IMR-90 (cell line): ENCODE results near the gene USP54. TPM values are rescaled to one million over a fixed set of nuclear protein-coding genes. Genes with fewer than 3 reads are reported as not detected.

Experiments
- ATAC-seq: fragments of 200-7000 bp; cut with Tn5 transposase; 2 replicates; pipeline ENCODE4 v1.9.1; 2020; ENCODE audit warnings: low read depth, mild to moderate bottlenecking, moderate library complexity
- BruUV-seq: library from RNA; stranded (reverse); fragments of 400-500 nt; replicated peaks from 2 replicates; lab custom pipeline; 2021; lab: Mats Ljungman, UMichigan
- CTCF ChIA-PET: fragments of 300-600 bp; formaldehyde crosslinking; extraction: SDS; loops from one replicate; lab custom pipeline; 2021; ENCODE audit warnings: antibody characterized with exemption; lab: Yijun Ruan, JAX
- POLR2A ChIA-PET: fragments of 300-600 bp; sonication (Branson Sonifier 250); formaldehyde crosslinking; loops from one replicate; lab custom pipeline; 2022; ENCODE audit warnings: antibody characterized with exemption; ENCODE audit not compliant: unreplicated experiment; lab: Charles Lee
- DNase-seq: peaks from one replicate; pipeline ENCODE4 v3.0.0; 2013
- H2AFZ ChIP-seq: replicated peaks from 2 replicates; pipeline ENCODE3; 2013; ENCODE audit warnings: low read length, mild to moderate bottlenecking; ENCODE audit not compliant: poor library complexity
- H2AK5ac ChIP-seq: 2 replicates; pipeline ENCODE4 v1.6.1; 2013; ENCODE audit warnings: low read depth, low read length, inconsistent platforms
- H2AK9ac ChIP-seq: replicated peaks from 2 replicates; pipeline ENCODE3; 2013; ENCODE audit warnings: mild to moderate bottlenecking, low read depth, low read length, moderate library complexity; ENCODE audit not compliant: poor library complexity
- H2BK120ac ChIP-seq: 2 replicates; pipeline ENCODE4 v1.6.1; 2013; ENCODE audit warnings: low read depth, low read length, inconsistent platforms
- H2BK15ac ChIP-seq: 3 replicates; pipeline ENCODE4 v1.6.1; 2013; ENCODE audit warnings: low read depth, low read length, inconsistent platforms
- H2BK20ac ChIP-seq: 2 replicates; pipeline ENCODE4 v1.6.1; 2013; ENCODE audit warnings: low read depth, mild to moderate bottlenecking, inconsistent platforms, low read length, moderate library complexity
- H2BK5ac ChIP-seq: 2 replicates; pipeline ENCODE4 v1.6.1; 2013; ENCODE audit warnings: mild to moderate bottlenecking, low read depth, low read length, inconsistent platforms; ENCODE audit not compliant: poor library complexity, severe bottlenecking
- H3K14ac ChIP-seq: replicated peaks from 2 replicates; pipeline ENCODE4 v1.6.1; 2013; ENCODE audit warnings: low read depth, low read length, inconsistent platforms
- H3K18ac ChIP-seq: 2 replicates; pipeline ENCODE4 v1.6.1; 2013; ENCODE audit warnings: low read depth, low read length, control low read depth
- H3K23ac ChIP-seq: 2 replicates; pipeline ENCODE4 v1.6.1; 2013; ENCODE audit warnings: low read depth, low read length, inconsistent platforms
- H3K27ac ChIP-seq: 2 replicates; pipeline ENCODE4 v1.5.1; 2013; ENCODE audit warnings: mild to moderate bottlenecking, control low read depth, low read length; ENCODE audit not compliant: insufficient read depth
- H3K27me3 ChIP-seq: 2 replicates; pipeline ENCODE4 v1.6.1; 2013; ENCODE audit warnings: low read length; ENCODE audit not compliant: control insufficient read depth, insufficient read depth
- H3K36me3 ChIP-seq: 2 replicates; pipeline ENCODE4 v1.6.1; 2013; ENCODE audit warnings: low read length, mixed read lengths; ENCODE audit not compliant: control insufficient read depth, insufficient read depth
- H3K4ac ChIP-seq: 2 replicates; pipeline ENCODE4 v1.6.1; 2013; ENCODE audit warnings: low read depth, low read length, inconsistent platforms
- H3K4me1 ChIP-seq: 2 replicates; pipeline ENCODE4 v1.6.1; 2013; ENCODE audit warnings: low read length, mixed read lengths; ENCODE audit not compliant: control insufficient read depth, insufficient read depth
- H3K4me2 ChIP-seq: 2 replicates; pipeline ENCODE4 v1.6.1; 2013; ENCODE audit warnings: low read depth, mild to moderate bottlenecking, control low read depth, low read length, moderate library complexity
- H3K4me3 ChIP-seq: 2 replicates; pipeline ENCODE4 v1.5.1; 2013; ENCODE audit warnings: low read depth, mild to moderate bottlenecking, control low read depth, low read length, moderate library complexity; ENCODE audit not compliant: insufficient read depth
- H3K56ac ChIP-seq: 2 replicates; pipeline ENCODE4 v1.6.1; 2013; ENCODE audit warnings: low read length, inconsistent platforms; ENCODE audit not compliant: insufficient read depth; ENCODE audit errors: extremely low read depth
- H3K79me1 ChIP-seq, 2 experiments: 2 replicates each; pipeline ENCODE4 v1.6.1; 2013; ENCODE audit warnings: low read length in 2 of 2, inconsistent platforms in 1 of 2, low read depth in 1 of 2
- H3K9ac ChIP-seq: 2 replicates; pipeline ENCODE4 v1.6.1; 2013; ENCODE audit warnings: low read depth, low read length, control low read depth
- H3K9me1 ChIP-seq: 2 replicates; pipeline ENCODE4 v1.6.1; 2013; ENCODE audit warnings: low read length, inconsistent platforms; ENCODE audit not compliant: insufficient read depth
- H3K9me3 ChIP-seq: 2 replicates; pipeline ENCODE4 v1.6.1; 2013; ENCODE audit warnings: low read length; ENCODE audit not compliant: control insufficient read depth, insufficient read depth
- H4K20me1 ChIP-seq: 2 replicates; pipeline ENCODE4 v1.6.1; 2013; ENCODE audit warnings: low read length, inconsistent platforms; ENCODE audit not compliant: insufficient read depth
- H4K5ac ChIP-seq: 2 replicates; pipeline ENCODE4 v1.6.1; 2013; ENCODE audit warnings: mild to moderate bottlenecking, low read depth, low read length, control low read depth
- H4K8ac ChIP-seq, 2 experiments: 2 replicates each; pipeline ENCODE4 v1.6.1; 2013; ENCODE audit warnings: low read depth in 2 of 2, low read length in 2 of 2, control low read depth in 1 of 2, inconsistent platforms in 1 of 2
- H4K91ac ChIP-seq: 2 replicates; pipeline ENCODE4 v1.6.1; 2013; ENCODE audit warnings: low read depth, low read length, inconsistent platforms; ENCODE audit not compliant: insufficient read depth
- BHLHE40 ChIP-seq: fragments of 150-350 bp; IDR thresholded peaks from 2 replicates; pipeline ENCODE4 v1.6.1; 2016; ENCODE audit warnings: mild to moderate bottlenecking, low read depth, low read length
- CEBPB ChIP-seq: IDR thresholded peaks from 2 replicates; pipeline ENCODE4 v1.6.1; 2012; ENCODE audit warnings: low read depth, low read length, improper control_type of control experiment
- CHD1 ChIP-seq: IDR thresholded peaks from 2 replicates; pipeline ENCODE4 v1.6.1; 2012; ENCODE audit warnings: low read depth, low read length, improper control_type of control experiment
- CTCF ChIP-seq: conservative IDR thresholded peaks from 2 replicates; pipeline ENCODE4 v1.5.1; 2012; ENCODE audit warnings: mild to moderate bottlenecking, low read depth, low read length, improper control_type of control experiment
- ELK1 ChIP-seq: fragments of 150-350 bp; IDR thresholded peaks from 2 replicates; pipeline ENCODE4 v1.6.1; 2016; ENCODE audit warnings: low read depth, mild to moderate bottlenecking, low read length, moderate library complexity, borderline replicate concordance
- MAFK ChIP-seq: IDR thresholded peaks from 2 replicates; pipeline ENCODE4 v1.6.1; 2012; ENCODE audit warnings: low read depth, low read length, improper control_type of control experiment
- MAZ ChIP-seq: IDR thresholded peaks from 2 replicates; pipeline ENCODE4 v1.6.1; 2012; ENCODE audit warnings: low read depth, mild to moderate bottlenecking, low read length, improper control_type of control experiment, moderate library complexity, borderline replicate concordance
- MXI1 ChIP-seq: IDR thresholded peaks from 2 replicates; pipeline ENCODE4 v1.6.1; 2012; ENCODE audit warnings: low read depth, mild to moderate bottlenecking, low read length, moderate library complexity, borderline replicate concordance
- NFE2L2 ChIP-seq: fragments of 150-350 bp; IDR thresholded peaks from 2 replicates; pipeline ENCODE4 v1.6.1; 2016; ENCODE audit warnings: low read depth, mild to moderate bottlenecking, low read length
- POLR2A ChIP-seq: IDR thresholded peaks from 2 replicates; pipeline ENCODE4 v1.6.1; 2012; ENCODE audit warnings: mild to moderate bottlenecking, low read depth, low read length
- RCOR1 ChIP-seq: IDR thresholded peaks from 2 replicates; pipeline ENCODE4 v1.6.1; 2012; ENCODE audit warnings: mild to moderate bottlenecking, low read length, improper control_type of control experiment; ENCODE audit not compliant: insufficient replicate concordance
- RFX5 ChIP-seq: IDR thresholded peaks from 2 replicates; pipeline ENCODE4 v1.8.0; 2012; ENCODE audit warnings: low read depth, mild to moderate bottlenecking, low read length, moderate library complexity
- SMC3 ChIP-seq: fragments of 150-350 bp; IDR thresholded peaks from 2 replicates; pipeline ENCODE4 v1.6.1; 2016; ENCODE audit warnings: low read depth, mild to moderate bottlenecking, antibody characterized with exemption, low read length, moderate library complexity
- USF2 ChIP-seq: fragments of 150-350 bp; IDR thresholded peaks from 2 replicates; pipeline ENCODE4 v1.6.1; 2017; ENCODE audit warnings: mild to moderate bottlenecking, antibody characterized with exemption, low read length, low read depth
- WGBS, 2 experiments: methylation state at CpG; one replicate each; pipeline versions ENCODE4 v1.1.5 to v1.1.7; 2013; ENCODE audit warnings: missing lambda C conversion rate in 2 of 2; ENCODE audit not compliant: insufficient read length in 1 of 2; ENCODE audit errors: extremely low coverage in 2 of 2; 5-methylcytosine and 5-hydroxymethylcytosine counted together
- dilution Hi-C: fragments of 300-500 bp; cut with HindIII; formaldehyde crosslinking; loops from one replicate; pipeline ENCODE4 v1.14.3; 2018; ENCODE audit warnings: low sequenced_read_pairs; ENCODE audit not compliant: unreplicated experiment
- in situ Hi-C: fragments of 300-500 bp; cut with MboI; formaldehyde crosslinking; loops from 3 replicates; pipeline ENCODE4 v1.14.3; 2019; ENCODE audit warnings: low sequenced_read_pairs, inconsistent platforms, mixed read lengths
- intact Hi-C: fragments of 100-400 bp; cut with micrococcal nuclease; formaldehyde crosslinking; loops from 2 replicates; pipeline ENCODE4 v1.10.0; 2022
- polyA plus RNA-seq, 3 experiments: library from polyadenylated mRNA; depleted of rRNA; stranded (reverse); fragments of >200 nt; gene quantifications; 2 replicates each; pipeline ENCODE4 v1.2.3, GENCODE V29; 2012; ENCODE audit warnings: low replicate concordance in 1 of 3
- total RNA-seq: library from RNA; depleted of rRNA; stranded (reverse); fragments of >200 nt; gene quantifications from 2 replicates; pipeline ENCODE4 v1.2.3, GENCODE V29; 2012

The USP54 gene
- total and polyA plus RNA-seq, 2 of the 4 experiments (the other 2 are of a cell fraction): 4.0 to 7.9 TPM

GRCh38 chr10:73456187-73456890 is 134.8 kb downstream of the USP54 start:
- Histone ChIP-seq H3K4ac (no peak overlapping the region), H3K27me3 (no peaks in the 10 kb centered on the region), H2AFZ (no peak overlapping the region), H2AK9ac (no peak overlapping the region), H3K9ac (no peak overlapping the region), H2AK5ac (no peak overlapping the region), H2BK20ac (no peak overlapping the region), H3K4me1 (peaks cover 6% of the 10 kb centered on the region), H4K91ac (no peak overlapping the region), H3K14ac (no peak overlapping the region), H3K9me1 (no peaks in the 10 kb centered on the region), H4K8ac (no peak overlapping the region), H3K27ac (no peak overlapping the region), H3K23ac (no peak overlapping the region), H3K18ac (no peak overlapping the region), H4K20me1 (no peaks in the 10 kb centered on the region), H3K4me3 (no peak overlapping the region), H2BK5ac (no peak overlapping the region), H3K9me3 (no peaks in the 10 kb centered on the region), H3K4me2 (no peak overlapping the region), H3K36me3 (peaks cover 9% of the 10 kb centered on the region), H4K5ac (no peak overlapping the region), H2BK15ac (no peak overlapping the region), H2BK120ac (no peak overlapping the region), H3K56ac (no peak overlapping the region), H3K79me1 (peaks cover 0 to 4% of the 10 kb centered on the region in 2 experiments; a peak in 2 of 4 replicates)
- ATAC-seq (no peak), DNase-seq (no peak)
- no TSS peak for BruUV-seq
- dilution Hi-C loops: no loop called here
- in situ Hi-C loops: no loop called here
- TF ChIP-seq POLR2A (no peak), BHLHE40 (no peak), USF2 (no peak), NFE2L2 (no peak), RFX5 (no peak), CTCF (no peak), MXI1 (no peak), MAZ (no peak), CHD1 (no peak), CEBPB (no peak), MAFK (no peak), RCOR1 (no peak), ELK1 (no peak), SMC3 (no peak)
- intact Hi-C loops: no loop called here
- POLR2A ChIA-PET: no interaction called here
- no CpG with 5 or more reads among the region's 2 CpGs for WGBS, 2 experiments
- CTCF ChIA-PET: no interaction called here
